T follicular helper cell (primary cell): ENCODE results near the gene ZBTB16.

Source experiments
- DNase-seq: peaks from one replicate; pipeline ENCODE4 v3.0.0-alpha.2; 2020; ENCODE audit warnings: low read depth

Gene ZBTB16

GRCh38 chr11:114243461-114244372, 184.2 kb downstream of the ZBTB16 start:
- no peak for DNase-seq

GRCh38 chr11:114244726-114245394, 185.3 kb downstream of the ZBTB16 start:
- DNase-seq, result no peak

GRCh38 chr11:114246321-114247069, 187.0 kb downstream of the ZBTB16 start:
- no peak for DNase-seq

- no peak for DNase-seq
Measured at GRCh38 chr11:114247070-114247789, 187.7 kb downstream of the ZBTB16 start.

GRCh38 chr11:114250180-114250579, 190.7 kb downstream of the ZBTB16 start:
- DNase-seq, result no peak

- no peak for DNase-seq
Measured at GRCh38 chr11:114250993-114251814, 191.7 kb downstream of the ZBTB16 start.

GRCh38 chr11:114251815-114252337, 192.4 kb downstream of the ZBTB16 start:
- no peak for DNase-seq

GRCh38 chr11:114252767-114253166, 193.3 kb downstream of the ZBTB16 start:
- no peak for DNase-seq

- no peak for DNase-seq
Measured at GRCh38 chr11:114253771-114254170, 194.3 kb downstream of the ZBTB16 start.

- DNase-seq, result no peak
Measured at GRCh38 chr11:114254571-114255146, 195.1 kb downstream of the ZBTB16 start.

GRCh38 chr11:114255289-114255688, 195.8 kb downstream of the ZBTB16 start:
- DNase-seq, result no peak

GRCh38 chr11:114256176-114256966, 196.9 kb downstream of the ZBTB16 start:
- no peak for DNase-seq

GRCh38 chr11:114256967-114257286, 197.4 kb downstream of the ZBTB16 start:
- no peak for DNase-seq

GRCh38 chr11:114257621-114258558, 198.4 kb downstream of the ZBTB16 start:
- DNase-seq, result no peak

GRCh38 chr11:114258696-114259095, 199.2 kb downstream of the ZBTB16 start:
- DNase-seq, result no peak

- no peak for DNase-seq
Measured at GRCh38 chr11:114259124-114259526, 199.6 kb downstream of the ZBTB16 start.

GRCh38 chr11:114259551-114259983, 200.1 kb downstream of the ZBTB16 start:
- no peak for DNase-seq

- DNase-seq, result no peak
Measured at GRCh38 chr11:114260077-114260476, 200.6 kb downstream of the ZBTB16 start.
